Caco-2 (cell line): ENCODE measurements around the gene EML4. TPM values are rescaled to one million over a fixed set of nuclear protein-coding genes. Genes with fewer than 3 reads are reported as not detected.

Source experiments
- BruUV-seq: library from RNA; stranded (reverse); fragments of 400-500 nt; replicated peaks from 2 replicates; lab custom pipeline; 2021; lab: Mats Ljungman, UMichigan
- CTCF ChIA-PET: fragments of 300-600 bp; sonication (Branson Sonifier 250); formaldehyde crosslinking; loops from one replicate; lab custom pipeline; 2022; ENCODE audit warnings: antibody characterized with exemption; lab: Charles Lee
- POLR2A ChIA-PET: fragments of 300-600 bp; sonication (Branson Sonifier 250); formaldehyde crosslinking; loops from one replicate; lab custom pipeline; 2022; ENCODE audit warnings: antibody characterized with exemption; lab: Charles Lee
- DNase-seq, 2 experiments: peaks; one replicate each; pipeline versions ENCODE4 v3.0.0 to v3.0.0-alpha.2; 2020 to 2022
- H3K27me3 ChIP-seq: replicated peaks from 2 replicates; pipeline ENCODE4 v1.6.0; 2011; ENCODE audit warnings: low read length; ENCODE audit not compliant: control insufficient read depth, insufficient read depth
- H3K36me3 ChIP-seq: 2 replicates; pipeline ENCODE4 v1.5.1; 2011; ENCODE audit warnings: low read length; ENCODE audit not compliant: control insufficient read depth, insufficient read depth
- H3K4me1 ChIP-seq: fragments of 250-450 bp; sonication (Bioruptor Pico); 2 replicates; pipeline ENCODE4 v1.5.1; 2020; ENCODE audit warnings: mild to moderate bottlenecking
- H3K4me3 ChIP-seq: 2 replicates; pipeline ENCODE4 v1.5.1; 2011; ENCODE audit warnings: low read depth, mild to moderate bottlenecking, control low read depth, low read length
- H3K9me3 ChIP-seq: fragments of 250-450 bp; sonication (Bioruptor Pico); 2 replicates; pipeline ENCODE4 v1.5.1; 2020; ENCODE audit warnings: mild to moderate bottlenecking, moderate library complexity
- H3K27ac Mint-ChIP-seq: one replicate; pipeline ENCODE4 v1.8.0; 2022; ENCODE audit warnings: mixed read lengths; ENCODE audit not compliant: unreplicated experiment
- H3K27me3 Mint-ChIP-seq: one replicate; pipeline ENCODE4 v1.8.0; 2022; ENCODE audit warnings: mixed read lengths; ENCODE audit not compliant: insufficient read depth, unreplicated experiment
- H3K36me3 Mint-ChIP-seq: one replicate; pipeline ENCODE4 v1.8.0; 2022; ENCODE audit warnings: mild to moderate bottlenecking, mixed read lengths; ENCODE audit not compliant: insufficient read depth, unreplicated experiment
- H3K4me1 Mint-ChIP-seq: one replicate; pipeline ENCODE4 v1.8.0; 2022; ENCODE audit warnings: low read depth, mixed read lengths; ENCODE audit not compliant: unreplicated experiment
- H3K4me3 Mint-ChIP-seq: one replicate; pipeline ENCODE4 v1.8.0; 2022; ENCODE audit warnings: mild to moderate bottlenecking, moderate library complexity, mixed read lengths; ENCODE audit not compliant: unreplicated experiment
- H3K9me3 Mint-ChIP-seq: one replicate; pipeline ENCODE4 v1.8.0; 2022; ENCODE audit warnings: mixed read lengths; ENCODE audit not compliant: unreplicated experiment
- CTCF ChIP-seq, 2 experiments: fragments of 200-600 bp in 1 of 2; IDR thresholded peaks; 1 replicate in 1 of 2; 2 replicates in 1 of 2; pipeline versions ENCODE4 v1.5.1 to v1.8.0; 2011 to 2022; ENCODE audit warnings: antibody characterized with exemption in 1 of 2, control low read depth in 1 of 2, inconsistent platforms in 1 of 2, low read depth in 1 of 2, low read length in 1 of 2, mild to moderate bottlenecking in 1 of 2, moderate library complexity in 1 of 2; ENCODE audit not compliant: insufficient read depth in 1 of 2, severe bottlenecking in 1 of 2, unreplicated experiment in 1 of 2
- intact Hi-C: fragments of 100-400 bp; cut with micrococcal nuclease; formaldehyde crosslinking; loops from one replicate; pipeline ENCODE4 v1.10.0; 2022; ENCODE audit not compliant: unreplicated experiment
- total RNA-seq: library from RNA; stranded (reverse); gene quantifications from 2 replicates; pipeline ENCODE4 v1.2.3, GENCODE V29; 2022

EML4 gene
- total RNA-seq, 1 experiment from 2014 or later = 125 TPM

- Histone ChIP-seq H3K4me1 (peaks cover 70% of the 10 kb centered on the region), H3K4me3 (no peak overlapping the region), H3K36me3 (peaks cover under 1% of the 10 kb centered on the region; the same call in 1 of the 2 replicates), H3K9me3 (no peaks in the 10 kb centered on the region), H3K27me3 (no peaks in the 10 kb centered on the region)
- CTCF ChIA-PET = interaction anchor here (0.9 to 1.0 kb wide), 2 partner anchors 15 to 52 kb away, joined by 3 to 4 read pairs; no protein-coding TSS in a partner anchor
- intact Hi-C loops = no loop called here
- TF ChIP-seq CTCF (IDR thresholded peaks at IDR 0.05; ENCODE audit: insufficient read depth in 1 of 2, low read depth in 1 of 2, low read length in 1 of 2, severe bottlenecking in 1 of 2, unreplicated experiment in 1 of 2) = no peak
- Mint-ChIP-seq H3K27me3 (no peaks in the 10 kb centered on the region), H3K4me1 (peaks cover 26% of the 10 kb centered on the region), H3K27ac (peak overlapping the region; percentile 23), H3K4me3 (no peak overlapping the region), H3K36me3 (peaks cover 21% of the 10 kb centered on the region), H3K9me3 (no peaks in the 10 kb centered on the region)
- no TSS peak for BruUV-seq
- POLR2A ChIA-PET = no interaction called here
- DNase-seq = no peak
Observed at GRCh38 chr2:42185220-42185921, 16.2 kb downstream of the EML4 start.

- intact Hi-C loops = loop anchor here (1.0 kb wide), 1 partner anchor 10 kb away; no protein-coding TSS in a partner anchor
- POLR2A ChIA-PET = no interaction called here
Observed at GRCh38 chr2:42186366-42186765, 17.2 kb downstream of the EML4 start.

More at GRCh38 chr2:42186366-42186765, 17.2 kb downstream of the EML4 start:
- Histone ChIP-seq H3K4me1 (peaks cover 80% of the 10 kb centered on the region), H3K36me3 (no peaks in the 10 kb centered on the region), H3K9me3 (no peaks in the 10 kb centered on the region), H3K4me3 (no peak overlapping the region), H3K27me3 (no peaks in the 10 kb centered on the region)
- Mint-ChIP-seq H3K27me3 (no peaks in the 10 kb centered on the region), H3K36me3 (peaks cover 24% of the 10 kb centered on the region), H3K4me3 (no peak overlapping the region), H3K27ac (peak overlapping the region; percentile 51), H3K9me3 (no peaks in the 10 kb centered on the region), H3K4me1 (peaks cover 34% of the 10 kb centered on the region)
- DNase-seq = no peak
- TF ChIP-seq CTCF (IDR thresholded peaks at IDR 0.05; ENCODE audit: insufficient read depth in 1 of 2, low read depth in 1 of 2, low read length in 1 of 2, severe bottlenecking in 1 of 2, unreplicated experiment in 1 of 2) = no peak
- no TSS peak for BruUV-seq
- CTCF ChIA-PET = interaction anchor here (0.9 to 1.0 kb wide), 2 partner anchors 16 to 53 kb away, joined by 3 to 4 read pairs; no protein-coding TSS in a partner anchor
